Naive B cell (primary cell): ENCODE data around the gene PRR30. TPM values are rescaled to one million over a fixed set of nuclear protein-coding genes. Genes with fewer than 3 reads are reported as not detected.

Experiments
- ATAC-seq, 2 donors: fragments of 150-1000 bp; cut with Tn5 transposase; 2 replicates each; pipeline ENCODE4 v1.10.0; 2021; ENCODE audit warnings: low read depth in 2 of 2, mild to moderate bottlenecking in 2 of 2, moderate library complexity in 2 of 2
- DNase-seq: peaks from one replicate; pipeline ENCODE4 v3.0.0; 2022
- H3K27ac Mint-ChIP-seq, 6 donors: one replicate each; pipeline ENCODE4 v1.8.0; 2020 to 2022; ENCODE audit warnings: mild to moderate bottlenecking in 6 of 6, mixed read lengths in 6 of 6, moderate library complexity in 5 of 6, inconsistent platforms in 2 of 6
- H3K27me3 Mint-ChIP-seq, 3 donors: one replicate each; pipeline ENCODE4 v1.8.0; 2021 to 2022; ENCODE audit warnings: mixed read lengths in 3 of 3, mild to moderate bottlenecking in 1 of 3
- H3K36me3 Mint-ChIP-seq, 2 donors: one replicate each; pipeline ENCODE4 v1.8.0; 2020 to 2022; ENCODE audit warnings: mixed read lengths in 2 of 2, inconsistent platforms in 1 of 2, mild to moderate bottlenecking in 1 of 2
- H3K4me1 Mint-ChIP-seq, 3 donors: one replicate each; pipeline ENCODE4 v1.8.0; 2020 to 2022; ENCODE audit warnings: mixed read lengths in 3 of 3, inconsistent platforms in 1 of 3, mild to moderate bottlenecking in 1 of 3, moderate library complexity in 1 of 3
- H3K4me3 Mint-ChIP-seq, 8 donors: one replicate each; pipeline ENCODE4 v1.8.0; 2020 to 2022; ENCODE audit warnings: mild to moderate bottlenecking in 8 of 8, mixed read lengths in 8 of 8, moderate library complexity in 8 of 8, inconsistent platforms in 2 of 8
- H3K9me3 Mint-ChIP-seq, 7 donors: one replicate each; pipeline ENCODE4 v1.8.0; 2020 to 2022; ENCODE audit warnings: mixed read lengths in 7 of 7, mild to moderate bottlenecking in 5 of 7, inconsistent platforms in 2 of 7, moderate library complexity in 1 of 7
- polyA plus RNA-seq, 6 donors: library from polyadenylated mRNA; unstranded; fragments of 300-500 nt; fragmentation: Illumina TruSeq; gene quantifications; one replicate each; pipeline ENCODE4 v1.2.3, GENCODE V29; 2021; ENCODE audit warnings: low read depth in 6 of 6

PRR30 gene
- polyA plus RNA-seq, 6 donors from 2014 or later = not detected

GRCh38 chr2:27170581-27171337 lies 31.5 kb upstream of the PRR30 start:
- ATAC-seq (peak; percentile 40 to 47), DNase-seq (no peak)
- peaks cover 8 to 24% (median 13%) of the 10 kb centered on the region in 3 donors for H3K4me1 Mint-ChIP-seq
- peak overlapping the region in 5 of 8 donors; percentile 38 to 87 (median 58) for H3K4me3 Mint-ChIP-seq
- H3K27ac Mint-ChIP-seq = peak overlapping the region in 2 of 6 donors; percentile 42 to 76
- H3K9me3 Mint-ChIP-seq = no peaks in the 10 kb centered on the region
- H3K36me3 Mint-ChIP-seq = no peaks in the 10 kb centered on the region
- peaks cover 0 to 6% (median 0%) of the 10 kb centered on the region in 3 donors for H3K27me3 Mint-ChIP-seq

- H3K9me3 Mint-ChIP-seq = peaks cover 0 to 4% (median 0%) of the 10 kb centered on the region in 7 donors
- H3K27me3 Mint-ChIP-seq = no peaks in the 10 kb centered on the region
- no peaks in the 10 kb centered on the region for H3K36me3 Mint-ChIP-seq
- peak overlapping the region in 6 of 8 donors; percentile 21 to 67 (median 50) for H3K4me3 Mint-ChIP-seq
- peak; percentile 44 for ATAC-seq
- H3K4me1 Mint-ChIP-seq = peaks cover 17 to 44% (median 31%) of the 10 kb centered on the region in 3 donors
- peak overlapping the region in 5 of 6 donors; percentile 2 to 87 (median 32) for H3K27ac Mint-ChIP-seq
- peak; percentile 14 for DNase-seq
Measured at GRCh38 chr2:27164960-27165763, 26.0 kb upstream of the PRR30 start.

DNA sequence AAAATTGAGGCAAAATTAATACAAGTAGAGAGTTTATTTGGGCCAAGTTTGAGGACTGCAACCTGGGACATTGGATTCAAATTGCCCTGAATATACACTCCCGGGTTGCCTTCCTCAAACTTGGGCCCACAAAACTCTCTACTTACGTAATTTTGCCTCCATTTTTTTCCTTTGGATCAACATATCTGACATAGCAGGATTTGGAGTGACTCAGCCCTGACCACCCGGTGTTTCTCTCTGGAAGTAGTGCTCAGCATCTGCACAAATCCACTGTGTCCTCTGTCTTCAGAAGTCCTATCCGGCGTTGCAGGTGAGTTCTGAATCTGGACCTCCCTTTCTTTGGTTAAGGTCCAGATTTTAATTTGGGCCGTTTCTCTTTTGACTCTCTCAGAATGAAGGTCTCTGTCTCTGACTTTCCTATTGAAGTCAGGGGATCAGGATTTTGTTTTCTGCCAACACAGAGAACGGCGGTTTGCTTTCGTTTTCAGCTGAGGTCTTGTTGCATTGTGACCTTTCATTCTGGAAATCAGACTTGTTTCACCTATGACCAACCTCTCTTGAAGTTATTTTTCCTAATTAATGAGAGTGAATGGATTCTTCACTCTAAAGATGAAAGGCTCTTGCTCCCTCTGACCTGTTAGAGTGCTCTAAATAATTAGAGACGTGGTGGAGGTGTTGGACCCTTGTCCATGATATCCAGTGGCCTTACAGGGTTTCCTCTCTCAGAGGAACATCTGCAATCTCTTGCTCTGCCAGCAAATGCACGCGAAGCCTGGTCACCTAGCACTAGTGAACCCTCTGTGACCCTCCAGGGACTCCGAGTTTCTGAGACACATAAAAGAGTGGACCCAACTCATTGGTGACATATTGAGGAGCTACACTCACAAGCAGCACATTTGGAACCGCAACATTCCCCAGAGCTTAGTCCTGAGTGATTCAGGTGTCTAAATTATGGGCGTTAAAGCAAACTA lies 23.2 kb upstream of the PRR30 start:
- peaks cover 13 to 37% (median 31%) of the 10 kb centered on the region in 3 donors for H3K4me1 Mint-ChIP-seq
- DNase-seq (no peak), ATAC-seq (no peak)
- no peak overlapping the region for H3K4me3 Mint-ChIP-seq
- peaks cover 0 to 7% (median 0%) of the 10 kb centered on the region in 3 donors for H3K27me3 Mint-ChIP-seq
- peaks cover 0 to 4% (median 0%) of the 10 kb centered on the region in 7 donors for H3K9me3 Mint-ChIP-seq
- peak overlapping the region in 3 of 6 donors; percentile 44 to 85 (median 57) for H3K27ac Mint-ChIP-seq
- H3K36me3 Mint-ChIP-seq = no peaks in the 10 kb centered on the region

DNA sequence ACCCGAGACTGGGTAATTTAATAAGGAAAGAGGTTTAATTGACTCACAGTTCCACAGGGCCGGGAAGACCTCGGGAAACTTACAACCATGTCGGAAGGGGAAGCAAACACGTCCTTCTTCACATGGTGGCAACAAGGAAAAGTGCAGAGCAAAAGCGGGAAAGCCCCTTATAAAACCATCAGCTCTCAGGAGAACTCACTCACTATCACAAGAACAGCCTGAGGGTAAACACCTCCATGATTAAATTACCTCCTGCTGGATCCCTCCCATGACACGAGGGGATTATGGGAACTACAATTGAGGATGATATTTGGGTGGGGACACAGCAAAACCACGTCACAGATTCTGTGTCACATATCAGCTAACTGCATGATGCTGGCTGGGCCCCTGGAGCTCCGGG lies 21.0 kb upstream of the PRR30 start:
- Mint-ChIP-seq H3K4me3 (no peak overlapping the region), H3K27me3 (peaks cover 0 to 14% (median 0%) of the 10 kb centered on the region in 3 donors), H3K27ac (peak overlapping the region in 1 of 6 donors; percentile 7), H3K9me3 (peaks cover 0 to 2% (median 0%) of the 10 kb centered on the region in 7 donors), H3K36me3 (no peaks in the 10 kb centered on the region), H3K4me1 (peaks cover 10 to 25% (median 20%) of the 10 kb centered on the region in 3 donors)
- DNase-seq (no peak), ATAC-seq (no peak)

DNA sequence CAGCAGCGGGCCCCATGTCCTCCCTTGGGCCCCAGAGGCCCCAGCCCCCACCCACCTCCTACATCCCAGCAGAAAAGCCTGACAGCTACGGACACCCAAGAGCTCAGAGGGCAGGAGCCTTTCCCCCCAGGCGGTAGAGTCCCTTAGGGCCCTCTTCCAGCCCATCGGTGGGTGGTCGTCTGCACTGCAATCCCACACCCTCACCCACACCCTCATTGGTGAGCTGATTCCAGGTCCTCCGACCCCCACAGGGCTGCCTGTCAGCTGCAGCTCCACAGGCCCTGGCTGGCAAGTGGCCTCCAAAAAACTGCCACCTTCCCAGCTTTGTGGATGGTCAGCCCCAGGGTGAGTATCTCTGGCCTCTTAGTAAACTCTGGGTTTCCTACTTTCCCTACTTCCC lies 20.1 kb upstream of the PRR30 start:
- Mint-ChIP-seq H3K27ac (peak overlapping the region in 2 of 6 donors; percentile 44 to 88), H3K27me3 (peaks cover 0 to 21% (median 8%) of the 10 kb centered on the region in 3 donors), H3K36me3 (no peaks in the 10 kb centered on the region), H3K4me1 (peaks cover 1 to 16% (median 11%) of the 10 kb centered on the region in 3 donors), H3K4me3 (no peak overlapping the region), H3K9me3 (peaks cover 0 to under 1% (median 0%) of the 10 kb centered on the region in 7 donors)
- no peak for DNase-seq
- ATAC-seq = no peak

DNA sequence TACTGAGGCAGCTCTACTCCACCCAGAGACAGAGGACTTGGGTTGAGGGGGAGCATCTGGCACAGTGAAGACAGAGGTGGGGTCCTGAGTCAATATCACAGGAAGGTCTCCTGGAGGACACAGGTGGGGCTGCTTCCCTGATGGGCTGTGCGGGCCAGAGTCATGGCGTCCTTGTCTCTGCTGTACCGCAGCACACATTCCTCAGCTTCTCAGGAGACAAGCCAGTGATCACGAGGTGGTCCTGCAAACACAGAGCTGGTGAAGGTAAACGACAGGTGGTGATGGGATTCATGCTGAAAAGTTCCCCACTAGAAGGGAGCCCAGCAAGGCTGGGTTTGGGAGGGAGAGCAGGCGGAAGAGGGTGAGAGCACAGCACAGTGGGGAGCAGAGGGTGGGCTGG lies 19.3 kb upstream of the PRR30 start:
- DNase-seq (no peak), ATAC-seq (no peak)
- Mint-ChIP-seq H3K36me3 (no peaks in the 10 kb centered on the region), H3K4me3 (no peak overlapping the region), H3K27me3 (peaks cover 0 to 26% (median 11%) of the 10 kb centered on the region in 3 donors), H3K27ac (no peak overlapping the region), H3K4me1 (peaks cover 0 to 10% (median 6%) of the 10 kb centered on the region in 3 donors), H3K9me3 (no peaks in the 10 kb centered on the region)

- Mint-ChIP-seq H3K4me1 (no peaks in the 10 kb centered on the region), H3K4me3 (no peak overlapping the region), H3K9me3 (no peaks in the 10 kb centered on the region), H3K27ac (no peak overlapping the region), H3K36me3 (no peaks in the 10 kb centered on the region), H3K27me3 (peaks cover 0 to 40% (median 11%) of the 10 kb centered on the region in 3 donors)
- ATAC-seq (no peak), DNase-seq (no peak)
Measured at GRCh38 chr2:27155069-27155520, 15.9 kb upstream of the PRR30 start.

DNA sequence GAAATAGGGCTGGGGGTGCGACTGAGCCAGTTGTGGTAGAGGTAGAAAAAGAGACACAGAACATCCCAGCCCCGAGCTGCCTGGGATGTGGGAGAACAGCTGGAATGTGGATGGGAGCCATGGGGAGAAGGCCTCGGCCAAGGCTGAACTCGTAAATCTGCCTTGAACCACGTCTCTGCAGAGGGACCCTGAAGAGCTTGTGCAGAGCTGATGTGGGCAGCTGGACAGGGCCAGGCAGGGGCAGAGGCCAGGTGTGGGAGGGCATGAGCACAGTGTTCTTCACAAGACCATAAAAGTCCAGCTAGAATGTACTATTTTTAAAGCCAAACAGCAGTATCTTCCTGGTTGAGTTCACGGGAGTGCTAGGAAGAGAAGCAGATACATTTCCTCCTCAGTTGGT lies 15.3 kb upstream of the PRR30 start:
- Mint-ChIP-seq H3K27ac (peak overlapping the region in 2 of 6 donors; percentile 32 to 33), H3K27me3 (peaks cover 0 to 44% (median 11%) of the 10 kb centered on the region in 3 donors)

DNA sequence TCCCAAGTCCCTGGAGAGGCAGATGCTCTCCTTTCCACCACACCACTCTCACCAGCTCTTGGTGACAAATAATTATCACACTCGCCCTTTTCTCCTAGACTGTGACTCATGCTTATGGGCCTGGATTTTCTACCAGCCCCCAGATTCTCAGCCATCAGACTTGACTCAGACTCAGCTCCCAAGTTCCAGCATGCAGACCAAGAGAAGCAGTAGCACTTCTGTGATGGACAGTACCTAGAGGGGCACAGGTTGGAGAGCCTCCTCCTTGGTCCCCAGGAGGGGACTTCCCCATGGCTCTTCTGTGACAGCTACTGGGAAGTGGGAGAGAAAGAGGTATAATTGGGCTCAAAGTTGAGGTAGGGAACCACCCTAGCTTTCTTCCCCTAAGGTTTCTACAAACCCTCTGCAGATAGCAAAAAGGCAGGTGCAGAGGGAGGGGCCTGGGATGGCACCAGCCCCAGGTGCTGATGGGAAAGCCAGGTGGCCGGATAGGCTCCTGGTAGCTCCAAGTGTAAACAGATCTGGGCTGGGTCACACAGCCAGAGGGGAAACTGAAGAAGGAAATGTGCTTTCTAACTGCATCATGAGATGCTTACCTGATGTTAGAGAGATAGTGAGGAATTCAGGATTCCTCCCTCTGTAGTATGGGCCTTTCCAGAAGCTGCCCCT lies 13.7 kb upstream of the PRR30 start:
- Mint-ChIP-seq H3K4me1 (no peaks in the 10 kb centered on the region), H3K36me3 (no peaks in the 10 kb centered on the region), H3K4me3 (no peak overlapping the region), H3K27me3 (peaks cover 3 to 52% (median 19%) of the 10 kb centered on the region in 3 donors), H3K27ac (no peak overlapping the region), H3K9me3 (no peaks in the 10 kb centered on the region)
- no peak for ATAC-seq
- no peak for DNase-seq

More for the DNA sequence above, 15.3 kb upstream of the PRR30 start:
- DNase-seq (no peak), ATAC-seq (no peak)
- H3K36me3 Mint-ChIP-seq = no peaks in the 10 kb centered on the region
- no peaks in the 10 kb centered on the region for H3K9me3 Mint-ChIP-seq
- no peaks in the 10 kb centered on the region for H3K4me1 Mint-ChIP-seq
- no peak overlapping the region for H3K4me3 Mint-ChIP-seq

GRCh38 chr2:27152102-27152795 lies 13.0 kb upstream of the PRR30 start:
- DNase-seq (no peak), ATAC-seq (no peak)
- H3K4me1 Mint-ChIP-seq = no peaks in the 10 kb centered on the region
- H3K27me3 Mint-ChIP-seq = peaks cover 3 to 59% (median 25%) of the 10 kb centered on the region in 3 donors
- H3K4me3 Mint-ChIP-seq = no peak overlapping the region
- H3K36me3 Mint-ChIP-seq = no peaks in the 10 kb centered on the region
- H3K9me3 Mint-ChIP-seq = no peaks in the 10 kb centered on the region
- H3K27ac Mint-ChIP-seq = no peak overlapping the region

- Mint-ChIP-seq H3K27ac (no peak overlapping the region), H3K27me3 (peaks cover 8 to 61% (median 31%) of the 10 kb centered on the region in 3 donors), H3K4me3 (peak overlapping the region in 1 of 8 donors; percentile 57), H3K36me3 (no peaks in the 10 kb centered on the region), H3K9me3 (no peaks in the 10 kb centered on the region), H3K4me1 (no peaks in the 10 kb centered on the region)
- no peak for ATAC-seq
- no peak for DNase-seq
Measured at GRCh38 chr2:27150639-27151230, 11.5 kb upstream of the PRR30 start.
